Fibroblast of lung (primary cell): ENCODE data around the gene ZNF710.

Experiments used
- CTCF ChIP-seq, 2 donors: IDR thresholded peaks in 1 of 2; conservative IDR thresholded peaks in 1 of 2; 1 replicate in 1 of 2; 2 replicates in 1 of 2; pipeline ENCODE4 v1.5.1; 2011 to 2012; ENCODE audit warnings: low read length in 2 of 2, control low read depth in 1 of 2, inconsistent platforms in 1 of 2, low read depth in 1 of 2, mild to moderate bottlenecking in 1 of 2
- EZH2 ChIP-seq: IDR thresholded peaks from 2 replicates; pipeline ENCODE4 v1.5.1; 2012; ENCODE audit warnings: low read length, control low read depth, mild to moderate bottlenecking; ENCODE audit errors: missing control alignments

DNA sequence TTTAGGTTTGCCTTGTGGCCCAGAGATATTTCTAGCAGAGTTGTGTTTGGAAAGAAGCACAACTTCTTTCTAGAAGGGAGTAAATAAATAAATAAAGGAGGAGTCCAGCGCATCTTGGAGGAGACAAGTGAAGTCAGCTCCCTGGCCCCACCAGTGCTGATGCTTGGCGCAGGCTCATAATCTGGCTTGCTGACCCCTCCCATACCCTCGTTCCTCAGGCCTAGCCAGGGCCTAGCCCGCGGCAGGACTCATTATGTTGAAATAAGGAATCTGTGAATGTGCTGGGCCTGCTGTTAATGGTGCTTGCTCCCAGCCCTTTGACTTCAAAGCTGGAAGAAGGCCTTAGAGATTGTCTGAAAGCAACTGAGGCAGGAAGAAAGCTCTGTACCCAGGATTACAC lies 3.1 kb downstream of the ZNF710 start:
- no peak for TF ChIP-seq CTCF (conservative IDR thresholded peaks at IDR 0.05 in 1 of 2, IDR thresholded peaks at IDR 0.05 in 1 of 2; ENCODE audit: low read depth in 1 of 2, low read length in 2 of 2)
- TF ChIP-seq EZH2, result no peak
